Heart right ventricle (tissue), 16 donors: ENCODE measurements around the gene PNMA8B. TPM values are rescaled to one million over a fixed set of nuclear protein-coding genes. Genes with fewer than 3 reads are reported as not detected.

Experiments
- ATAC-seq, 8 donors: fragments of 200-7000 bp; cut with Tn5 transposase; one replicate each; pipeline ENCODE4 v1.9.1; 2020; ENCODE audit warnings: mild to moderate bottlenecking in 8 of 8, moderate library complexity in 8 of 8, moderate number of reproducible peaks in 1 of 8
- DNase-seq, 2 donors: peaks; one replicate each; pipeline ENCODE4 v3.0.0-alpha.2; 2020
- H3K27ac ChIP-seq, 10 donors: fragments of 200-600 bp; sonication (generic) in 2 of 10; one replicate each; pipeline versions ENCODE4 v1.5.0 to v1.8.0; 2020 to 2022; ENCODE audit warnings: mild to moderate bottlenecking in 3 of 10
- H3K27me3 ChIP-seq, 7 donors: fragments of 200-600 bp; one replicate each; pipeline ENCODE4 v1.8.0; 2021 to 2022; ENCODE audit warnings: mild to moderate bottlenecking in 2 of 7
- H3K36me3 ChIP-seq, 9 donors: fragments of 200-600 bp; sonication (generic) in 1 of 9; one replicate each; pipeline versions ENCODE4 v1.5.0 to v1.8.0; 2020 to 2022; ENCODE audit warnings: mild to moderate bottlenecking in 2 of 9
- H3K4me1 ChIP-seq, 9 donors: fragments of 200-600 bp; sonication (generic) in 1 of 9; one replicate each; pipeline versions ENCODE4 v1.5.0 to v1.8.0; 2020 to 2022; ENCODE audit warnings: mild to moderate bottlenecking in 4 of 9
- H3K4me3 ChIP-seq, 10 donors: fragments of 200-600 bp; sonication (generic) in 2 of 10; one replicate each; pipeline versions ENCODE4 v1.5.0 to v1.8.0; 2020 to 2022; ENCODE audit warnings: mild to moderate bottlenecking in 7 of 10, moderate library complexity in 2 of 10
- H3K9me3 ChIP-seq, 11 donors: fragments of 200-600 bp in 10 of 11; sonication (generic) in 2 of 11; one replicate each; pipeline versions ENCODE4 v1.5.0 to v1.8.0; 2013 to 2022; ENCODE audit warnings: mild to moderate bottlenecking in 2 of 11, control low read depth in 1 of 11, moderate library complexity in 1 of 11
- CTCF ChIP-seq, 9 donors: fragments of 200-600 bp; sonication (generic) in 2 of 9; IDR thresholded peaks; one replicate each; pipeline versions ENCODE4 v1.5.0 to v1.8.0; 2021 to 2022; ENCODE audit warnings: antibody characterized with exemption in 9 of 9, mild to moderate bottlenecking in 5 of 9, moderate library complexity in 1 of 9
- WGBS, 2 donors: extraction: QIAGEN DNeasy Blood & Tissue Kit; methylation state at CpG; one replicate each; pipeline ENCODE4 v1.1.7; 2013; ENCODE audit warnings: inconsistent platforms in 1 of 2; 5-methylcytosine and 5-hydroxymethylcytosine counted together
- intact Hi-C, 10 donors: fragments of 100-400 bp; cut with DNase I; formaldehyde crosslinking; loops; one replicate each; pipeline versions ENCODE4 v1.11.1 to v1.14.2; 2022
- polyA plus RNA-seq, 2 donors: library from polyadenylated mRNA; stranded (reverse); fragments of 200-250 nt; gene quantifications; one replicate each; pipeline ENCODE4 v1.2.3, GENCODE V29; 2013
- total RNA-seq, 10 donors: library from RNA; stranded (reverse); fragmentation: NEBNext Ultra II Directional in 3 of 10; extraction: Animal tissue kit (Norgen Biotek cat#: 25700) in 3 of 10; gene quantifications; one replicate each; pipeline versions ENCODE4 v1.2.1 to v1.2.4, GENCODE V29; 2021 to 2023
- donor health status: Arrhythmogenic right ventricular cardiomyopathy.
- donor health status: ischemic (EF 13 %, LVEDD 7.1; RV severe dilation, severe dysfunction).
- donor health status: healthy with polysubstance abuse.
- donor health status: DM: no; HTN: yes; CAD: no.
- donor health status: DM: no; HTN: no; CAD: no.
- donor health status: ischemic (EF 25% LVEDD 6.9; RV normal size, moderate dysfunction).
- donor health status: ischemic (EF 25% LVEDD 5.7; RV mildly dilated, moderate dysfunction).
- donor health status: healthy.
- donor health status: DM: yes; HTN: yes; CAD: no.
- donor health status: Ischemic cardiomyopathy.
- donor health status: ischemic (EF 35%, LVEDD 5.7; RV mildly dilated, moderate dysfunction).
- donor health status: nonischemic (EF 11% LVEDD 7.7; RV severe dilation, severe dysfunction).
- donor health status: DM: yes; HTN: yes; CAD: no.
- donor health status: PGD.
- donor health status: ischemic (EF 29% LVEDD 5.4; RV normal size, mild dysfunction).
- donor health status: nonischemic (EF 23%, LVEDD 6.1; RV moderate dilation, normal function).

The PNMA8B gene
- total and polyA plus RNA-seq, 12 donors = 0.37 to 0.95 (median 0.65) TPM

DNA sequence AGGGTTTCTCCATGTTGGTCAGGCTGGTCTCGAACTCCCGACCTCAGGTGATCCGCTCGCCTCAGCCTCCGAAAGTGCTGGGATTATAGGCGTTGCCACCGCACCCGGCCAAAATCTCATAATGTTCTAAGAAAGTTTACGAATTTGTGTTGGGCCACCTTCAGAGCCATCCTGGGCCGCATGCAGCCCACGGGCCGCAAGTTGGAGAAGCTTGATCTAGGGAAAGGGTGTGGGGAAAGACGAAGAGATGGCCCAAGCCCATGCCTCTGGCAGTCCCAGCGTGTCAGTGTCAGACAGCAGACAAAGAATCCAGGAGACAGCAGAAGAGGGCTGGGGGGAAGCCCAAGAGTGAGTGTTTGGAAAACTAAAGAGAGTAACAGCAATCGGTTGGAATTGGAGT lies 49.6 kb downstream of the PNMA8B start:
- Histone ChIP-seq H3K27me3 (no peaks in the 10 kb centered on the region), H3K4me3 (no peak overlapping the region), H3K27ac (no peak overlapping the region), H3K36me3 (no peaks in the 10 kb centered on the region), H3K9me3 (peaks cover 0 to 12% (median 0%) of the 10 kb centered on the region in 11 donors), H3K4me1 (peaks cover 0 to 29% (median 11%) of the 10 kb centered on the region in 9 donors)
- TF ChIP-seq CTCF (IDR thresholded peaks at IDR 0.05) = no peak
- intact Hi-C loops = no loop called here
- WGBS, 2 donors = 91% methylated on average over 14 to 15 of the region's 15 CpGs
- ATAC-seq (no peak), DNase-seq (no peak)

DNA sequence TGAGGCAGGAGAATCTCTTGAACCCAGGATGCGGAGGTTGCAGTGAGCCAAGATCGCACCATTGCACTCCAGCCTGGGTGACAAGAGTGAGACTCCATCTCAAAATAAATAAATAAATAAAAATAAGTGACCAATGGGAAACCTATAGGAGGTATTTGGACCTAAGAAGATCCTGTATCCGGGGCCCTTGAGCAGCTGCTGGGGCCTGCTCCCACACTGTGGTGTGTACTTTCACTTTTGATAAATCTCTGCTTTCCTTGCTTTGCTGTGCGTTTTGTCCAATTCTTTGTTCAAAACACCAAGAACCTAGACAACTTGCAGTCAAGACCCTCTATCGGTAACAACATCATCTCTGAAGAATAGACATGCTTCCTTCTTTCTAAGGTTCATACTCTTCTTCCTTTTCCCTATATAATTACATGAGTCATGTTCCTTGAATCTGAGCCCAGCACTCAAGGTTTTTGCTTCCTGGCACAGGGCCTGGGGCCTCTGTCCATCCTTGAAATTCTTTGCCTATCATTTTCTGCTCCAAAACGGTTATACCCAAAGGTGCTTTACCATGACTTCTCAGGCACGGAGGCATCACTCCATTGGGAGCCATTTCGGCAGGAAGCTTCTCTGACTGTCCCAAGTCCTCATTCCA lies 52.7 kb downstream of the PNMA8B start:
- no peaks in the 10 kb centered on the region for H3K9me3 ChIP-seq
- DNase-seq (peak in 1 of 2 donors; percentile 15), ATAC-seq (peak in 2 of 8 donors; percentile 39 to 44)
- H3K27ac ChIP-seq = peak overlapping the region in 1 of 10 donors; percentile 6
- H3K27me3 ChIP-seq = no peaks in the 10 kb centered on the region
- no peak overlapping the region for H3K4me3 ChIP-seq
- TF ChIP-seq CTCF (IDR thresholded peaks at IDR 0.05) = no peak
- H3K4me1 ChIP-seq = peaks cover 0 to 21% (median 8%) of the 10 kb centered on the region in 9 donors
- no peaks in the 10 kb centered on the region for H3K36me3 ChIP-seq
- 50 to 54% methylated on average over 8 of the region's 8 CpGs for WGBS, 2 donors
- intact Hi-C loops = no loop called here

- Histone ChIP-seq H3K36me3 (no peaks in the 10 kb centered on the region), H3K4me1 (peaks cover 0 to 14% (median 8%) of the 10 kb centered on the region in 9 donors), H3K27ac (peak overlapping the region in 2 of 10 donors; percentile 16 to 31), H3K27me3 (no peaks in the 10 kb centered on the region), H3K9me3 (no peaks in the 10 kb centered on the region), H3K4me3 (no peak overlapping the region)
- DNase-seq (no peak), ATAC-seq (no peak)
- intact Hi-C loops = no loop called here
- WGBS, 2 donors = 46 to 69% methylated on average over 1 of the region's 1 CpG
- no peak for TF ChIP-seq CTCF (IDR thresholded peaks at IDR 0.05)
Observed at GRCh38 chr19:46441866-46442265, 53.8 kb downstream of the PNMA8B start.

Other genes starting within 250 kb of the PNMA8B start
- gene HIF3A, start 198.8 kb downstream of the PNMA8B start, total RNA-seq = 100 to 1,000 TPM in 1 of 10 donors, 10 to 100 TPM in 9; 22.7 to 141 (median 46.4) TPM
- gene HIF3A, start 198.8 kb downstream of the PNMA8B start, polyA plus RNA-seq = 100 to 1,000 TPM in 1 of 2 donors, 10 to 100 TPM in 1; 49.3 to 204 TPM
- gene PPP5C, start 148.8 kb downstream of the PNMA8B start, total RNA-seq = 10 to 100 TPM; 69.9 to 89.5 (median 76.5) TPM
- 10 to 100 TPM; 51.6 to 80.3 TPM for gene PPP5C, start 148.8 kb downstream of the PNMA8B start, polyA plus RNA-seq
- gene CCDC8, start 82.3 kb downstream of the PNMA8B start, total RNA-seq = 10 to 100 TPM; 21.3 to 37.3 (median 28.6) TPM
- gene CCDC8, start 82.3 kb downstream of the PNMA8B start, polyA plus RNA-seq = 10 to 100 TPM; 14.4 to 15.0 TPM
- under 1 TPM in 5 of 10 donors, not detected in 5; 0.07 to 0.13 (median 0.08) TPM for gene PNMA8C, start 66.9 kb downstream of the PNMA8B start, total RNA-seq
- gene PNMA8C, start 66.9 kb downstream of the PNMA8B start, polyA plus RNA-seq = under 1 TPM; 0.01 to 0.07 TPM
- 10 to 100 TPM in 3 of 10 donors, 1 to 10 TPM in 7; 7.2 to 12.3 (median 9.3) TPM for gene PNMA8A, start 24.3 kb downstream of the PNMA8B start, total RNA-seq
- gene PNMA8A, start 24.3 kb downstream of the PNMA8B start, polyA plus RNA-seq = 1 to 10 TPM; 2.8 to 3.0 TPM
- 100 to 1,000 TPM; 214 to 488 (median 287) TPM for gene CALM3, start 105.5 kb upstream of the PNMA8B start, total RNA-seq
- gene CALM3, start 105.5 kb upstream of the PNMA8B start, polyA plus RNA-seq = 100 to 1,000 TPM; 304 to 370 TPM
- gene PTGIR, start 129.2 kb upstream of the PNMA8B start, total RNA-seq = 10 to 100 TPM in 1 of 10 donors, 1 to 10 TPM in 9; 1.4 to 13.7 (median 2.6) TPM
- gene PTGIR, start 129.2 kb upstream of the PNMA8B start, polyA plus RNA-seq = 1 to 10 TPM; 5.5 to 8.5 TPM
- gene GNG8, start 140.3 kb upstream of the PNMA8B start, total RNA-seq = 1 to 10 TPM in 2 of 10 donors, not detected in 8; 1.9 to 5.9 TPM
- gene GNG8, start 140.3 kb upstream of the PNMA8B start, polyA plus RNA-seq = not detected
- gene DACT3, start 165.3 kb upstream of the PNMA8B start, total RNA-seq = 10 to 100 TPM in 7 of 10 donors, 1 to 10 TPM in 3; 6.9 to 29.3 (median 14.9) TPM
- gene DACT3, start 165.3 kb upstream of the PNMA8B start, polyA plus RNA-seq = 1 to 10 TPM; 3.9 to 5.0 TPM
- gene PRKD2, start 221.2 kb upstream of the PNMA8B start, total RNA-seq = 10 to 100 TPM; 11.7 to 22.7 (median 12.4) TPM
- gene PRKD2, start 221.2 kb upstream of the PNMA8B start, polyA plus RNA-seq = 10 to 100 TPM; 15.9 to 19.5 TPM